Tibial artery (tissue), 4 donors: ENCODE results near the gene KLHL18.
A peak's percentile ranks its signal among the peaks of the same experiment; 100 is the strongest.

ENCODE experiments used
- DNase-seq, 2 donors: peaks; one replicate each; pipeline ENCODE4 v3.0.0-alpha.2; 2019
- H3K27ac ChIP-seq, 2 donors: fragments of 200-600 bp; sonication (generic) in 1 of 2; 1 replicate in 1 of 2; 2 replicates in 1 of 2; pipeline ENCODE4 v1.5.1; 2018 to 2019; ENCODE audit warnings: mild to moderate bottlenecking in 1 of 2
- H3K27me3 ChIP-seq, 2 donors: fragments of 200-600 bp; sonication (generic) in 1 of 2; one replicate each; pipeline versions ENCODE4 v1.5.1 to v1.6.0; 2016 to 2019
- H3K36me3 ChIP-seq, 3 donors: fragments of 200-600 bp; sonication (generic) in 2 of 3; one replicate each; pipeline ENCODE4 v1.5.1; 2016 to 2019; ENCODE audit warnings: mild to moderate bottlenecking in 2 of 3
- H3K4me1 ChIP-seq, 4 donors: fragments of 200-600 bp; sonication (generic) in 2 of 4; 1 replicate in 3 of 4; 2 replicates in 1 of 4; pipeline ENCODE4 v1.5.1; 2016 to 2019
- H3K4me3 ChIP-seq, 2 donors: fragments of 200-600 bp; sonication (generic) in 1 of 2; 1 replicate in 1 of 2; 2 replicates in 1 of 2; pipeline ENCODE4 v1.5.1; 2018 to 2019; ENCODE audit warnings: mild to moderate bottlenecking in 2 of 2
- H3K9me3 ChIP-seq, 3 donors: fragments of 200-600 bp; sonication (generic) in 1 of 3; one replicate each; pipeline ENCODE4 v1.5.1; 2016 to 2019
- CTCF ChIP-seq, 2 experiments: fragments of 200-600 bp in 1 of 2; fragments of 450-650 bp in 1 of 2; IDR thresholded peaks; one replicate each; pipeline ENCODE4 v1.5.1; 2017 to 2019; ENCODE audit warnings: antibody characterized with exemption in 2 of 2, mild to moderate bottlenecking in 1 of 2, moderate library complexity in 1 of 2
- intact Hi-C: fragments of 100-400 bp; cut with DNase I; formaldehyde crosslinking; loops from one replicate; pipeline ENCODE4 v1.15.0; 2023; ENCODE audit warnings: low total_unique reads

Gene KLHL18

DNA sequence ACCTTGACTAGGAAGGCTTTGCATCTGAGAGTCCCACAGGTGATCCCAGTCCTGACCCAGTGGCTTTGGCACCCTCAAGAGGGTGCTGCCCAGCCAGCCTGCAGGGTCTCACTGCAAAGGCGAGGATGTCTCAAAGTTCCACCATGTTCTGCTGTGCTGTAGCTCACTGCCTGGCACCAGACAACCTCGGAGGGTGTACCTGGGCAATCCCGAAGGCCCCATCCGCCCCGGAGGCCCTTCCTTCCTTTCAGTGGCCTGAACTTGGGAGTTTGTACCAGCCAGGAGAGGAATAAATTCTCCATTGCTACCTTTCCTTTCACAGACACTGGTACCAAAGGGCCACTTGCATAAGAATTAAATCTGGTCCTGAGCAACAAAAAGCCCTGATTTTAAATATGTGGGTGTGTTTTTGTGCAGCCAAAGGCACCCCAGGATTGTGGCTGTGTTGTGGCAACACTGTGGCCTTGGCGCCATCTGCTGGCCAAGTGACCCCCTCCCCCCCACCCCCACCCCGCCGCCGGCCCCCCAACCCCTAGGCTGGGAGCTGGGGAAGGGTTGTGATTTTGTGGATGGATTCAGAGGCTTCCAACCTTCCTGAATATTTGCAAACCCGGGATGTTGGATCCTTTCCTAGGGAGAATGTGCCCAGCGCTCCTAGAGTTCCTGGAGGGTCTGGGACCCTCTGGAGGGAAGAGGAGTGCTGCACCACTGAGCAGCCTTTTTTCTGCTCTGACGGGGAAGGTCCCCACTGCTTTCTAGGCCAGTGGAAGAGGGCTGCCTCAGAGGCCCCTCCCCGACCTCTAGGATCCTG is 88.3 kb downstream of the KLHL18 start:
- H3K36me3 ChIP-seq: no peaks in the 10 kb centered on the region
- no peaks in the 10 kb centered on the region for H3K9me3 ChIP-seq
- peak in 1 of 2 experiments; percentile 33 for TF ChIP-seq CTCF (IDR thresholded peaks at IDR 0.05)
- H3K4me1 ChIP-seq: peaks cover 0 to 1% (median under 1%) of the 10 kb centered on the region in 4 donors
- H3K27me3 ChIP-seq: peaks cover 0 to 16% of the 10 kb centered on the region in 2 donors
- intact Hi-C loops: no loop called here
- no peak overlapping the region for H3K4me3 ChIP-seq
- no peak overlapping the region for H3K27ac ChIP-seq
- peak in 1 of 2 donors; percentile 21 for DNase-seq

- H3K27me3 ChIP-seq: peaks cover 0 to 16% of the 10 kb centered on the region in 2 donors
- intact Hi-C loops: no loop called here
- H3K27ac ChIP-seq: no peak overlapping the region
- H3K4me3 ChIP-seq: no peak overlapping the region
- no peaks in the 10 kb centered on the region for H3K36me3 ChIP-seq
- no peak for TF ChIP-seq CTCF (IDR thresholded peaks at IDR 0.05)
- no peak for DNase-seq
- peaks cover 0 to 10% (median 4%) of the 10 kb centered on the region in 4 donors for H3K4me1 ChIP-seq
- H3K9me3 ChIP-seq: no peaks in the 10 kb centered on the region
Measured at GRCh38 chr3:47374587-47374986, 91.8 kb downstream of the KLHL18 start.

DNA sequence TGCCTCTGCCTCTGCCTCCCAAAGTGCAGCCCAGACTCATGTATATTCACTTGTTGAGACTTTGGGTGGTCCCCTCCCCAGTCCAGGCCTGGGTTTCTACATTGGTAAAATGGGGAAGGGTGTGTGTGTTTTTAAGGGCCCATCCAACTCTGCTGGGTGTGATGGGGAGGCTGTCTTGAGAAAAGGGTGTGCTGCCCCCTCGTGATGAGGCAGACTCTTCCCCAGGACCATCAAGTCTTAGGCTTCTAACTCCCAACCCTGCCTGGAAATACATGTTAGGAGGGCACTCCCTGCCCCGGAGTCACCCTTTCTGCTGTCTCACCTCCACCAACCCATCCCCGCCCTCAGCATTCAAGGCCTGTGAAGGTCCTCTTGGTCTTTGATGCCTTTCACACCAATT is 93.6 kb downstream of the KLHL18 start:
- TF ChIP-seq CTCF (IDR thresholded peaks at IDR 0.05): no peak
- H3K27me3 ChIP-seq: peaks cover 0 to 5% of the 10 kb centered on the region in 2 donors
- H3K4me3 ChIP-seq: no peak overlapping the region
- H3K36me3 ChIP-seq: no peaks in the 10 kb centered on the region
- H3K27ac ChIP-seq: no peak overlapping the region
- intact Hi-C loops: no loop called here
- H3K9me3 ChIP-seq: no peaks in the 10 kb centered on the region
- peaks cover 0 to 15% (median 10%) of the 10 kb centered on the region in 4 donors for H3K4me1 ChIP-seq
- DNase-seq: no peak

GRCh38 chr3:47377186-47377585 is 94.4 kb downstream of the KLHL18 start:
- DNase-seq: no peak
- intact Hi-C loops: no loop called here

GRCh38 chr3:47378869-47379268 is 96.1 kb downstream of the KLHL18 start:
- H3K9me3 ChIP-seq: no peaks in the 10 kb centered on the region
- DNase-seq: no peak
- H3K4me3 ChIP-seq: no peak overlapping the region
- H3K4me1 ChIP-seq: peaks cover 0 to 38% (median 25%) of the 10 kb centered on the region in 4 donors
- TF ChIP-seq CTCF (IDR thresholded peaks at IDR 0.05): no peak
- H3K27me3 ChIP-seq: no peaks in the 10 kb centered on the region
- intact Hi-C loops: no loop called here
- no peak overlapping the region for H3K27ac ChIP-seq
- no peaks in the 10 kb centered on the region for H3K36me3 ChIP-seq

More at GRCh38 chr3:47377186-47377585, 94.4 kb downstream of the KLHL18 start:
- Histone ChIP-seq H3K36me3 (no peaks in the 10 kb centered on the region), H3K4me1 (peaks cover 0 to 22% (median 15%) of the 10 kb centered on the region in 4 donors), H3K27ac (no peak overlapping the region), H3K9me3 (no peaks in the 10 kb centered on the region), H3K27me3 (no peaks in the 10 kb centered on the region), H3K4me3 (no peak overlapping the region)
- no peak for TF ChIP-seq CTCF (IDR thresholded peaks at IDR 0.05)
